GM12892 (cell line): ENCODE results near the gene NT5DC1.

Source experiments
- POLR2A ChIP-seq: IDR thresholded peaks from 2 replicates; pipeline ENCODE4 v1.6.1; 2011; ENCODE audit warnings: low read depth, low read length, control low read depth
- POLR2AphosphoS5 ChIP-seq: IDR thresholded peaks from 2 replicates; pipeline ENCODE4 v1.6.1; 2011; ENCODE audit warnings: low read depth, low read length, control low read depth

DNA sequence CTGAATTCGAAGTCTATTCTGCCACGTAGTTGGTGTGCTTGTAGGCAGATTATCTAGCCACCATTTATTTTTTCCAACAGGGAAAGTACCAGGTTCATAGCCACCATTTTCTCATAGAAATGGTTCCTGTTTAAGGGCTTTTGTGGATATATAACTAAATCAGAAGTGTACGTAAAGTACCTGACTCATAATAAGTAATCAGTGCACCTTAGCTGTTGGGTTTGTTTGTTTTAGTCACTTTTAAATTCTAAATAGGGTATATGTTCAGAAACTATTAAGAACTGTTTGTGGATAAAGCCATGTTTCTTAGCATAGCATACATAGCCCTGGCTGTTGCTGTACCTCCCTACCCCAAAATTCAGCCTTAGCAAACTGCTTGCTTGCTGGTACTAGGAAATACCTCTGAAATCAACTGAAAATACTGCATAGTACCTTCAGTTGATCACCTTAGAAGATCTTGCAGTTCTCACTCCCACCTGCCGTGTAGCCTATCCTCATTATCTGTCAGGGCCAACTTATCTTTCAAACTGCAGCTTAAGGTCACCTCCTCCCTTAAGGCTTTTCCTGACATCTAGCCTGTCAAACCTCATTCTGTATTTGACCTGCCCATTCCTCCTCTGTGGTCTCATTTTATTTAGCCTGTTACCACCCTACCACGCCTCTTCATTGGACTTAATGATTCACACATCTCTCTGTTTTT is 69.9 kb downstream of the NT5DC1 start:
- TF ChIP-seq POLR2AphosphoS5 (no peak), POLR2A (no peak)
